ENCODE data around the gene SLC6A7.
A peak's percentile ranks its signal among the peaks of the same experiment; 100 is the strongest.

Gene SLC6A7

DNA sequence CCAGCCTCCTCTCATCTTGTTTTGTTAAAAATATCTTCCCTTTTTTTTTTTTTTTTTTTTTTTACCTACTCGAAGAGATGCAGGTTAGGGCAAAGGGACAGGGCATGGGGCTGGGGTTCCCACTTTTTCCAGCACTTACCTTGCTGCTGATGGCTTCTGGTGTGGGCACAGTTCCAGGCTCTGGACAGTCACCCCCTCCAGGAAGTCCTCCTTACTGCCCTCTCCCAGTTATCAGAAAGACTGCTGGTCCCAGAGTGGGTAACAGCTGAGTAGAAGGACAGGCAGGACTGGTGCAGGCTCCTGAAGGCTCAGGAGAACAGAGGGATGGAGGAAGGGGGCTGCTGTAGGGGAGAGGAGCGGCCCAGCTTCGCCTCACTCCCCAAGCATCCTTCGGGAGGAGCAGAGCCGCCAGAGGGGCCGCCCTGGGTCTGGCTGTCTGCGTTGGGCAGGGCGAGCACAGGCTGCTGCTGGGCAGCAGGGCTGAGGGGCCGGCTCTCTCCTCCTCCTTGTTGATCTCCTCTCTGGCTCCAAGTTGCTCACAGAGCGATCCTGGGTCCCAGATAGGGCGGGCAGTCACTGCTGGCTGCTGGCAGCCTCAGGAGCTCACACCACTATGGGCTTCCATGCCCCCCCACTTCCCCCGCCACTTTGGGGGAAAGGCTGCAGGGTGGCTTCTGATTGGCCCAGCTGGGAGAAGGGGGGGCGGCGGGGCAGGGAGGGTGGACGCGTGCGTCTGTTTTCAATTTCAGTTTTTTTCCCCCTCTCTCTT, 34.4 kb upstream of the SLC6A7 start, which contains the start of gene PDGFRB:
Gene PDGFRB (minus strand): TSS at position 588 of the 769 bp plus-strand sequence. CDS start 18,798 bp downstream, outside the sequence.
- DNase-seq: no peak

- DNase-seq: peak in 2 of 4 experiments; percentile 27 to 33
Measured at GRCh38 chr5:150156027-150156368, 33.9 kb upstream of the SLC6A7 start.

DNA sequence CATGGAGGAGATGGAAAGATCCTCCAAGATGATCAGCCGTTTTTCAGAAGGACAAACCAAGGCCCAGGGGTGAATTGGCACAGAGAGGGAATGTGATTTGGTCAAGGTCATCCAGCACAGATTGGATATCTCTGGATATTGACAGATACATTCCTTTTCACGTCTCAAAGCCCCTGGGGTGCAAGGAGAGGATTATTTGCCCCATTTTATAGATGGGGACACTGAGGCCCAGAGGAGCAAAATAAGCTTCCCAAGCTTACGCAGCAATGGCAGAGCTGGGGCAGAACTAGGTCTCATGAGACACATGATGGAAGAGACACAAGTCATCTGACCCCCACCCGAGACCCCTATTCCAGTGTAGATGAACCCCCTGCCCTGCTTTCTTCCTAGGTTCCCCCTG, 33.3 kb upstream of the SLC6A7 start:
- DNase-seq: no peak

DNA sequence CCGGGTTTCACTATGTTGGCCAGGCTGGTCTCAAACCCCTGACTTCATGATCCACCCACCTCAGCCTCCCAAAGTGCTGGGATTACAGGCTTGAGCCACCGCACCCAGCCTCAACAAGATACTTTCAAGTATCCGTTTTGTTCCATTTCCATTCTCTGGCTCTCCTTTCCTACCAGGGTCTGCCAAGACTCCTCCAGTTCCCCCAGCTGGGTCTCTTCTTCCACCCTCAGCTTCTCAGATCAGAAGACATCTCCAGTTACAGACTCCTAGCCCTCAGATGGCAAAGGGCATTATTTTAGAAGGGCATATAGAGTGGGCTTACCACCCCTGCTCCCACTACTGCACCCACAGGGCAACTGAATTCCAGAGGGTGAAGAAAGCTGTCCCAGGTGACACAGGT, 32.7 kb upstream of the SLC6A7 start:
- DNase-seq: no peak

DNA sequence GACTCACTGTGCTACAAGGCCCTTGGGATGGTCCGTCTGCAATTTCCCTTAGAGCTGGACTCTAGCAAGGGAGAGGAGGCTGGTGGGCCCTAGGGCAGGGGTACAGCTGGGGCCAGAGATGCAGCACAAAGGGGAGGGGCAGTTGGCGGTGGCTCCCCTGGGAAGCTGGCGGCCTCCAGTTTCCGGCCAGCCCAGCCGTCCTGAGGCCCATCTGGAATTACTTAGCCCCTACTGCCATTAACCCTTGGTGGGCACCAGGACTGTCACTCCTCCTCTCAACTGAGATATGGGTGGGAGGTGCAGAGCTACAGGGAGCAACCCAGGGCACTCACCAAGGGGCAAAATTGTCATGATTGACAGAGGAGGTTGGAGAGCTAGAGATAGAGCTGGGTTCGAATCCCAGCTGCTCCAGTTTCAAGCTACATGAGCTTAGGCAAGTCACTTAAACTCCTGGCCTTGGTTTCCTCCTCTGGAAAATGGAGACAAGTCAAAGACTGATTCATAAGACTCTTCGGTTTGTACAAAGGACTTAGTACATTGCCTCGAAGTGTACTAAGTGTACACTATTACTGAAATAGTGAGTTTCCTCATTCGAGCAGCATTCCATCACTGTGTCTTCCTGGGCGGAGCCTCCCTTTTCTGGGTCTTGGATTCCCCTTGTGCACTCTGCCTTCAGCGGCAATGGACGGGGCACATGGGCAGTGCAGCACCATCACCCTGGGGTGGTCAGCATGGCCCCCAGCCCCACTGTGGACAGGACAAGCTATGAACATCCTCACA, 31.5 kb upstream of the SLC6A7 start:
- DNase-seq: peak in 1 of 4 experiments; percentile 24

GRCh38 chr5:150159031-150159430, 30.8 kb upstream of the SLC6A7 start:
- DNase-seq: no peak

GRCh38 chr5:150159741-150160179, 30.1 kb upstream of the SLC6A7 start:
- DNase-seq: peak; percentile 56 to 72 (median 66)

GRCh38 chr5:150160448-150161081, 29.3 kb upstream of the SLC6A7 start:
- DNase-seq: no peak

DNA sequence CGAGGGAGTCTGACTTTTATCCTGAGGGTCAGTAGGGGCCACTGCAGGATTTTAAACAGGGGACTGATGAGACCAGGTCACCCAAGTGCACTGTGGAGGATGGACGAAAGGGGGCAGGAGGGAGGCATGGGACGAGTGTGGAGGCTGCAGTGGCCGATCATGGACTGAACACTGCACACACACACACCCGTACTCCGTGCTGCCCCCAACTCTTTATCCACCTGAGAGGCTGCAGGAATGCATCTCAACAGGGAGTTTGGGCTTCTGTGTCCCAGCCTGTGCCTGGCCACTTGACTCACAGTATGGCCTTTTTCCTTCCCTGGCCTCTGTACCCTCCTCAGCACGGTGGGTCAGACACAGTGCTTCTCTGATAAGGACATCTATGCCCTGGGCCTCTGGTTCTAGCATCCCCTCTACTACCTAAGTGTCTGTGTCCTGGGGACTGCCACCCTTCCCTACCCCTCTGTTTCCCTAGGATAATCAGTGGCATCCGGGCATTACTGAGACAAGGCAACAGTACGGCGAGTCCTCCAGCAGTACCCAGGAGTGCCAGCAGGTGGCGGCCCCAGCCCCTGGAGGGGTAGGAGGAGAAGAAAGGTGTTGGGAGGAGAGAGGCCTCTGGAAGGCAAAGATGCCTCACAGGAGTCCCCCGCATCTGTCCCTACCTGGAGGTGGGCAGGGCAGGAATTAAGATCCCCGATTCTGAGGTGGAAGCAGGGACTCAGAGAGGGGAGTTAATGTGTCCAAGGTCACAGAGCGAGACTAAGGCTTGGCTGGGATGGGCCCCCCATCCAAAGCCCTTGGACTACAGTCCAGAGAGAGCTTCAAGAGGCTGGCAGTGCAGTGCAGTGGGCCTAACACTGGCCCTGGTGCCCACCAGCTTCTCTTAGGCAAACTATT, 28.4 kb upstream of the SLC6A7 start:
- DNase-seq: peak; percentile 77 to 90 (median 86)

- DNase-seq: no peak
Measured at GRCh38 chr5:150162142-150162513, 27.7 kb upstream of the SLC6A7 start.

DNA sequence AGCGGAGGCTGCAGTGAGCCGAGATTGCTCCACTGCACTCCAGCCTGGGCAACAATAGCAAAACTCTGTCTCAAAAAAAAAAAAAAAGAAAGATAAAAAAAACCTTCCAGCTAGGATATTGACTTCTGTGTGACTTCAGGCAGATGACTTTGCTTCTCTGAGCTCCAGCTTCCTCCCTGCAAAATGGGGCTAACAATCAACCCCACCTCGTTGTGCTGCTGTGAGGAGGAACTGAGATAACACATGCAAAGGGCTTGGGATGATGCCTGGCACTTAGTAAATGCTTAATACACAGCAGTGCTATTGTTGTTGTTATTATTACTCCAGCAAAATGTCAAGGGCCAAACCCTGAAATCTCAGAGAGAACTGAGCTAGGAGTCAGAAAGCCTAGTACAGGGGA, 26.8 kb upstream of the SLC6A7 start:
- no peak for DNase-seq

GRCh38 chr5:150163547-150164059, 26.3 kb upstream of the SLC6A7 start:
- DNase-seq: peak in 1 of 4 experiments; percentile 22

DNA sequence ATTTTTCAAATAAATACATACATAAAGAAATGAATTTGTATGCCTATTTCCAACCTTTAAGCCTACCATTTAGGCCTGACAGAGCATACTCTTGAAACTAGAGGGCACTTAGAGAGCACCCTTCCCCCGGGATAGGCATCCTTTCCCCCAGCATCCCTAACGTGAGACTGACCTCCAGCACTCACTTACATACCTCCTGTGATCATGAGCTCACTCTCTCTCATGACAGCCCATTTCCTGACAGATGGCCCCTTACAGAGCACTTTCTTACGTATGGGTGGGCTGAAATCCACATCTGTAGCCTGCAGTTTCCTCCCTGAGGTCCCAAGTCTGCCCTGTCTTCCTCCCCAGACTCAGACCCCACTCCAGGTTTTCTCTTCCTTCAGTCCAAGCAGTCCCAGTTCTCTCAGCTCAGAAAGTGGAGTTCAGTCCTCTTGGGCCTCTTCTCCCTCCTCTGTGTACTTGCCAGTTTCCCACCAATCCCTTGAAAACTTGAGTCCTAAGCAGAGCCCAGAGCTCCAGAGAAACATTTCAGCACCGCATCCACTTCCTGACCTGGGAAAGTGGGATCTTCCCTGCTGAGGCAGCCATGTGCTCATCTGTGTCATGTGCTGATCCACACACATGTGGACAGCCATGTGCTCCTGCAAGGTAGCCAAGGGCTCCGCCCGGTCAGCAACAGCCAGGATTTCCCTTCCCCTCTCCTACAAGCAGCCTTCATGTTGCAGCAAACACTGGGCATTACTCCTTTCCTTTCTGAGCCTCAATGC, 25.5 kb upstream of the SLC6A7 start:
- DNase-seq: peak in 2 of 4 experiments; percentile 25 to 34

DNA sequence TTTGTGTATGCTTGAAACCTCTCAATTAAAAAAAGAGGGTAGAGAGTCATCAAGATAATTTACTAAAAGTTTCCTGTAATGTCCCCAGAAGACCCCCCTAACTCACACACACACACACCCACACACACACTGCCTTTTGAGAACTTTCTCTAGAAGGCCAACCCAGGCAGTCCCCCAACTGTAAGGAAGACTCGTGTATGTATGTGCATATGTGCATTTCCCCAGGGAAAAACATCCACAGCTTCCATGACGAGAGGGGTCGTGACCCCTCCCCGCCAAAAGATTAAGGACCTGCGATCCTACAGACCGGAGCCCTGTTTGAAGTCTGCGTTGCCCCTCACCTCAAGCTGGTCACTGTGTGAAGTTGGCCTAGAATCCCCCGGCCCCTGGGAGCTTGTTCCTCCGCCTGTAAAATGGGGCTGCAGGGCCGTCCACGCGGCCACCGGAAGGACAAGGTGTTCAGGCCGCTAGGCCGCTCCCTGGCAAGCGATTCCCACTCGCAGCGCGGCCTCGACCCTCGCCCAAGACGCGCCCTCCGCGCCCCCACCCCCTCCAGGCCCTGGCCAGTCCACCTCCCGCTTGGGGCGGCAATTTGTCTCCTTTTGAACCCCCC, 23.7 kb upstream of the SLC6A7 start:
- DNase-seq: no peak

DNA sequence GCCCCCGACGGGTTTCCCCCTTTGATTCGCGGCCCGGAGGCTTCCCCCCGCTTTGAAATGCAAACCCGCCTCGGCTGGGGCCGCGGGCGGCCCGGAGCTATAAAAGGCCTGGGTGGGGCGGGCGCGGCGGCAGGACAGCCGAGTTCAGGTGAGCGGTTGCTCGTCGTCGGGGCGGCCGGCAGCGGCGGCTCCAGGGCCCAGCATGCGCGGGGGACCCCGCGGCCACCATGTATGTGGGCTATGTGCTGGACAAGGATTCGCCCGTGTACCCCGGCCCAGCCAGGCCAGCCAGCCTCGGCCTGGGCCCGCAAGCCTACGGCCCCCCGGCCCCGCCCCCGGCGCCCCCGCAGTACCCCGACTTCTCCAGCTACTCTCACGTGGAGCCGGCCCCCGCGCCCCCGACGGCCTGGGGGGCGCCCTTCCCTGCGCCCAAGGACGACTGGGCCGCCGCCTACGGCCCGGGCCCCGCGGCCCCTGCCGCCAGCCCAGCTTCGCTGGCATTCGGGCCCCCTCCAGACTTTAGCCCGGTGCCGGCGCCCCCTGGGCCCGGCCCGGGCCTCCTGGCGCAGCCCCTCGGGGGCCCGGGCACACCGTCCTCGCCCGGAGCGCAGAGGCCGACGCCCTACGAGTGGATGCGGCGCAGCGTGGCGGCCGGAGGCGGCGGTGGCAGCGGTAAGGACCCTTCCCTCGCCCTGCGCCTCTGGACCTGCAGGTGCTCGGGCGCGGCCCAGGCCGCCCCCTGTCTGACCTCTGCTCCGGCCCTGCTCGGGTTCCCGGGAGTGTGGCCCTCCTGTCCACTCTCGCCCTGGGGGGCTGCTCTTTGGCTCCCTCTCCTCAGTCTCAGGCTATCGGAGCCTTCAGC, 23.0 kb upstream of the SLC6A7 start, which contains the start of gene CDX1:
Gene CDX1 (plus strand): TSS at position 129 of the 862 bp plus-strand sequence. CDS start 99 bp downstream, at position 228.
- no peak for DNase-seq

DNA sequence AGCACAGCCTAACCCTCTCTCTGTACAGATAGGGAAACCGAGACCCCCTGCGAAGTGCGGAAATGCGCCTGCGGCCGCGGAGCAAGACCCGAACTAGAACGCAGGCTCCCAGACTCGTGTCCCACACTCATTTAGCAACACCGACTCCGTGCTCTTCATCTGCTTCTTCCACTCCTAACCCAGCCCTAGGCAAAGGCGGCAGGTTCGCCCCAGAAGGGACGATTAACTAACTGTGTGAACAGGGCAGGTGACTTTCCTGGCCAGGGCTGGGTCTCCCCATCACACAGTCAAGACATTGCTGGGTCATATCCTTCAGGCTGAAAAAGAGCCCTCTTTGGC, 22.4 kb upstream of the SLC6A7 start:
- DNase-seq: no peak

DNA sequence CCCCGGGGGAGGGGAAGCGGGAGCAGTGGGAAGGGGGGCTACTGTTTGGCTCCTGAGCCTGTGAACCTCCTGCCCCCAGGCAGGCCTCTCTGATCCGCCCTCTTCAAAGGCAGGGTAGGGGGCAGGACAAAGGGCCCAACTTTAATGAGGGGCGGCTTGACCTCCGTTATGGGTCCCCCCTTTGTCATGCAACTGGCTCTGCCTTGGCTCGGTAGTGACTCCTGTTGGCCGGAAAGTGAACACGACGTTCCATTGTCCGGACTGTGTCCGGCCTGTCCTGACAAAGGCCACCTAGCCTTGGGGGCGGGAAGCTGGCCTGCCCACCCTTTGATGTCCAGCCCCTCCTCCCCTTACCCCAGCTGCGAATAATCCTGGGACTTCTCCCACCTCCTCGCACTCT, 22.0 kb upstream of the SLC6A7 start:
- no peak for DNase-seq

GRCh38 chr5:150168864-150169263, 21.0 kb upstream of the SLC6A7 start:
- peak in 2 of 4 experiments; percentile 27 to 28 for DNase-seq

DNA sequence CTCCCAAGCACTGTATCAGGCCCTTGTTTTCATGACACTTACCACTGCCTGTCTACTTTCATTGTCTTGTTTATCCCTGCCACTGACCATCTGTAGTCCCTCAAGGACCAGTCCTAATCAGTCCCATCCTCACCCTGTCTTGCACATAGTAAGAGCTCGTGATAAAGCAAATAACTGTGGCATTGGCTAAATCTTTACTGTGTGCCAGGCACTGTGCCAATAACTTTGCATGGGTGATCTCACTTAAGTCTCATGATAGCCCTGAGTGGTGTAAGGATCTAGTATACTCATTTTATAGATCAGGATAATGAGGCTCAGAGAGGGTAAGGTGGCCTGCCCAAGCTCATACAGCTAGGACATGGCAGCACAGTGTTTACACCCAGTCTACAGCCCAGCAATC, 17.7 kb upstream of the SLC6A7 start:
- no peak for DNase-seq

DNA sequence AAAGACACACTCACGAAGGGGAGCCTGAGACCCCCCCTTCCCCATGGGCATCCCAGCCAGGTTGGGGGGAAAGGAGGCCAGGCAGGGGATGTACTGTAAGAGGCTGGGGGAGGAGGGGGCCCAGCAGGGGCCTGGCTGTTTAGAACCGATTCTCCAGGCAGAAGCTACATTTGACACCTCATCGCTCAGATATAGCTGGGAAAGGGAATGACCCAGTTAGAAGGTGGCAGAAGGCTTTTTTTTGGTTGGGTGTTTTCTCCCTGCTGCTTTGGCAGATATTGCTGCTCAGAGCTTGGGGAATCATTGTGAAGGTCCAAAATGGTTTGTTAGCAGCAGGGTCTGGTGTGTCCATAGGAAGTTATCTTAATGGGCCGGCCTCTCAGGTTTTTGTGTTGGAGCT, 17.3 kb upstream of the SLC6A7 start:
- no peak for DNase-seq

Measured in suppressor macrophage (primary cell).